A549 (cell line): Measurements from ENCODE around the gene P3H2.

Source experiments
- CTCF ChIP-seq: fragments of >200 bp; sonication (Bioruptor Twin); formaldehyde crosslinking; IDR thresholded peaks from 3 replicates; pipeline ENCODE4 v1.5.1; 2016
- REST ChIP-seq: fragments of 200-600 bp; sonication (generic); IDR thresholded peaks from 2 replicates; pipeline ENCODE4 v1.6.1; 2016; ENCODE audit warnings: antibody characterized with exemption, mild to moderate bottlenecking, moderate library complexity

- TF ChIP-seq REST (no peak), CTCF (no peak)
Measured at GRCh38 chr3:189985948-189986347, 134.7 kb downstream of the P3H2 start.
